OCI-LY3 (cell line): ENCODE data around the gene ADRA2A.

Experiments used
- CTCF ChIP-seq: fragments of 200-600, 300-600 bp; sonication (generic); IDR thresholded peaks from 2 replicates; pipeline ENCODE4 v1.5.1; 2014; ENCODE audit warnings: antibody characterized with exemption, low read length, low read depth
- EZH2phosphoT487 ChIP-seq: fragments of 200-600 bp; shearing (Covaris generic); IDR thresholded peaks from 2 replicates; pipeline ENCODE4 v1.6.1; 2018; ENCODE audit warnings: antibody characterized with exemption, mixed run types, low read depth

GRCh38 chr10:111078505-111079185 is 1.8 kb downstream of the ADRA2A start:
- TF ChIP-seq EZH2phosphoT487, result no peak
- TF ChIP-seq CTCF, result no peak
